ENCODE results near the gene SMOC1.
"Not testable (repeated sequence)": the region's sequence is repeated elsewhere in the genome, so short reads cannot be mapped to it uniquely, and the experiment has no call there.

Gene SMOC1

GRCh38 chr14:69901113-69901951, 22.1 kb downstream of the SMOC1 start:
- DNase-seq = no peak

- not testable (repeated sequence) for DNase-seq
These were observed 23.8 kb downstream of the SMOC1 start for GRCh38 chr14:69903046-69903445.

GRCh38 chr14:69904246-69904645, 25.0 kb downstream of the SMOC1 start:
- DNase-seq = no peak

GRCh38 chr14:69906201-69906600, 27.0 kb downstream of the SMOC1 start:
- DNase-seq = no peak

GRCh38 chr14:69909826-69910550, 30.8 kb downstream of the SMOC1 start:
- DNase-seq = no peak

GRCh38 chr14:69910871-69911270, 31.7 kb downstream of the SMOC1 start:
- DNase-seq = no peak

- DNase-seq = no peak
These were observed 34.5 kb downstream of the SMOC1 start for GRCh38 chr14:69913686-69914085.

GRCh38 chr14:69916396-69916795, 37.2 kb downstream of the SMOC1 start:
- no peak for DNase-seq

- no peak for DNase-seq
These were observed 38.1 kb downstream of the SMOC1 start for GRCh38 chr14:69917287-69917686.

- DNase-seq = no peak
These were observed 40.6 kb downstream of the SMOC1 start for GRCh38 chr14:69919815-69920214.

- no peak for DNase-seq
These were observed 41.8 kb downstream of the SMOC1 start for GRCh38 chr14:69921052-69921451.

GRCh38 chr14:69922198-69922597, 43.0 kb downstream of the SMOC1 start:
- no peak for DNase-seq

GRCh38 chr14:69924201-69924600, 45.0 kb downstream of the SMOC1 start:
- DNase-seq = no peak

GRCh38 chr14:69928111-69928523, 48.9 kb downstream of the SMOC1 start:
- DNase-seq = no peak

GRCh38 chr14:69930780-69931379, 51.7 kb downstream of the SMOC1 start:
- DNase-seq = no peak

- no peak for DNase-seq
These were observed 52.7 kb downstream of the SMOC1 start for GRCh38 chr14:69931960-69932359.

- no peak for DNase-seq
These were observed 53.2 kb downstream of the SMOC1 start for GRCh38 chr14:69932391-69932790.

GRCh38 chr14:69933623-69934275, 54.5 kb downstream of the SMOC1 start:
- no peak for DNase-seq

GRCh38 chr14:69937367-69938081, 58.3 kb downstream of the SMOC1 start:
- no peak for DNase-seq

- no peak for DNase-seq
These were observed 59.5 kb downstream of the SMOC1 start for GRCh38 chr14:69938751-69939150.

GRCh38 chr14:69941768-69942742, 62.8 kb downstream of the SMOC1 start:
- no peak for DNase-seq

Data from CD4-positive, alpha-beta T cell treated with Interleukin-4 for 4 hours (primary cell).